Measurements from ENCODE around the gene GATAD2A.

Gene GATAD2A

GRCh38 chr19:19553670-19554069, 148.2 kb downstream of the GATAD2A start:
- in situ Hi-C loops (cut with MboI; ENCODE audit: low sequenced_read_pairs), result no loop called here

- in situ Hi-C loops (cut with MboI; ENCODE audit: low sequenced_read_pairs), result no loop called here
Measured at GRCh38 chr19:19554074-19555023, 148.9 kb downstream of the GATAD2A start.

- in situ Hi-C loops (cut with MboI; ENCODE audit: low sequenced_read_pairs), result no loop called here
Measured at GRCh38 chr19:19558055-19558454, 152.6 kb downstream of the GATAD2A start.

Data from HL-60/S4 treated with retinoic acid at 250 ng/mL for 4 days and 3 days (cell line).